Activated CD4-positive, alpha-beta T cell treated with anti-CD3 and anti-CD28 coated beads for 36 hours (primary cell): ENCODE data around the gene ARSK. TPM values are rescaled to one million over a fixed set of nuclear protein-coding genes. Genes with fewer than 3 reads are reported as not detected.

Experiments used
- ATAC-seq: fragments of 200-7000 bp; cut with Tn5 transposase; one replicate; pipeline ENCODE4 v1.10.0; 2021; ENCODE audit warnings: mild to moderate bottlenecking, moderate library complexity
- CTCF ChIA-PET: fragments of 350-600 bp; sonication (Branson Sonifier 250); formaldehyde crosslinking; loops from one replicate; lab custom pipeline; 2021; ENCODE audit warnings: antibody characterized with exemption; lab: Charles Lee
- POLR2A ChIA-PET: fragments of 350-600 bp; sonication (Branson Sonifier 250); formaldehyde crosslinking; loops from one replicate; lab custom pipeline; 2021; ENCODE audit warnings: antibody characterized with exemption, inconsistent platforms; lab: Charles Lee
- DNase-seq: peaks from one replicate; pipeline ENCODE4 v3.0.0-alpha.2; 2020
- H3K27ac Mint-ChIP-seq: one replicate; pipeline ENCODE4 v1.8.0; 2021; ENCODE audit warnings: mixed read lengths
- H3K27me3 Mint-ChIP-seq: one replicate; pipeline ENCODE4 v1.8.0; 2021; ENCODE audit warnings: mixed read lengths
- H3K36me3 Mint-ChIP-seq: one replicate; pipeline ENCODE4 v1.8.0; 2021; ENCODE audit warnings: low read depth, mixed read lengths
- H3K4me1 Mint-ChIP-seq: one replicate; pipeline ENCODE4 v1.8.0; 2021; ENCODE audit warnings: mixed read lengths
- H3K4me3 Mint-ChIP-seq: one replicate; pipeline ENCODE4 v1.8.0; 2021; ENCODE audit warnings: mild to moderate bottlenecking, moderate library complexity, mixed read lengths
- H3K9me3 Mint-ChIP-seq: one replicate; pipeline ENCODE4 v1.8.0; 2021; ENCODE audit warnings: low read depth, mixed read lengths
- intact Hi-C, 2 experiments: fragments of 100-400 bp; cut with DNase I in 1 of 2; cut with micrococcal nuclease in 1 of 2; formaldehyde crosslinking; loops; one replicate each; pipeline versions ENCODE4 v1.14.2 to v1.15.1; 2022 to 2024; cut with DNase I, micrococcal nuclease
- total RNA-seq, 2 experiments: library from RNA; stranded (reverse); gene quantifications; one replicate each; pipeline ENCODE4 v1.2.3, GENCODE V29; 2021

Gene ARSK, protein sequence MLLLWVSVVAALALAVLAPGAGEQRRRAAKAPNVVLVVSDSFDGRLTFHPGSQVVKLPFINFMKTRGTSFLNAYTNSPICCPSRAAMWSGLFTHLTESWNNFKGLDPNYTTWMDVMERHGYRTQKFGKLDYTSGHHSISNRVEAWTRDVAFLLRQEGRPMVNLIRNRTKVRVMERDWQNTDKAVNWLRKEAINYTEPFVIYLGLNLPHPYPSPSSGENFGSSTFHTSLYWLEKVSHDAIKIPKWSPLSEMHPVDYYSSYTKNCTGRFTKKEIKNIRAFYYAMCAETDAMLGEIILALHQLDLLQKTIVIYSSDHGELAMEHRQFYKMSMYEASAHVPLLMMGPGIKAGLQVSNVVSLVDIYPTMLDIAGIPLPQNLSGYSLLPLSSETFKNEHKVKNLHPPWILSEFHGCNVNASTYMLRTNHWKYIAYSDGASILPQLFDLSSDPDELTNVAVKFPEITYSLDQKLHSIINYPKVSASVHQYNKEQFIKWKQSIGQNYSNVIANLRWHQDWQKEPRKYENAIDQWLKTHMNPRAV
- total RNA-seq, result 1 to 10 TPM; 4.6 to 5.3 TPM

GRCh38 chr5:95554647-95555548 lies at the start of gene ARSK, which contains the start of gene SKIC3:
TSS of gene ARSK (plus strand) at chr5:95555101. CDS start at chr5:95555279, 178 bp downstream.
TSS of gene SKIC3 (minus strand) at chr5:95554977. CDS start at chr5:95547150, 7,827 bp downstream.
- Mint-ChIP-seq H3K9me3 (no peaks in the 10 kb centered on the region), H3K4me3 (peak within 1 kb of the TSS; percentile 88), H3K4me1 (peaks cover 37% of the 10 kb centered on the region), H3K27ac (peak within 1 kb of the TSS; percentile 90), H3K27me3 (no peaks in the 10 kb centered on the region), H3K36me3 (peaks cover 11% of the 10 kb centered on the region)
- peak; percentile 91 for ATAC-seq
- ChIA-PET CTCF (interaction anchor here (0.6 to 1.1 kb wide), 3 partner anchors 23 to 92 kb away, joined by 3 to 4 read pairs (median 3); partner anchors contain the start of gene RFESD), POLR2A (interaction anchor here (0.6 to 1.6 kb wide), 5 partner anchors 10 to 176 kb away, joined by 3 to 10 read pairs (median 3); partner anchors contain the start of genes RFESD and RHOBTB3)
- peak; percentile 92 for DNase-seq
- intact Hi-C loops, result loop anchor here (1.0 to 10.0 kb wide), 13 partner anchors 36 to 1630 kb away; partner anchors contain the start of genes GLRX (in 2 of the 2), ELL2 (in 1 of the 2), GPR150 (in 1 of the 2) and MCTP1 (in 1 of the 2)

DNA sequence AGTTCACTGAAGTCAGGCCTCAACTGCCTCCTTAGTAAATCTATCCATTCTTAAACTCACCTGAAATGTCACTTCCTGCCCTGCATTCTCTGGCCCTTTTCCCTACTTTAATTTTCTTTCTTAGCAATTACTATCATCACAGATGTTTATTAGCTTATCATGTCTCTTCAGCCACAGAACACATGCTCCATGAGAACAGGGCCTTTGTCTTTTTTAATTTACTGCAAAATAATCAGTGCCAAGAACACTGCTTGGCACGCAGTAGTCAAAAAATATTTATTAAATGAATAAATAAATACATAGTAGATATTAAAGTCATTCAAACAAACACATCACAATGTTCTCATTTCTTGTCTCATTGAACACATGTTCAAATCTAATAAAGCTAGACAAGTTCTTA lies 46.4 kb upstream of the ARSK start:
- intact Hi-C loops, result no loop called here
- CTCF ChIA-PET, result no interaction called here
- Mint-ChIP-seq H3K9me3 (no peaks in the 10 kb centered on the region), H3K4me3 (no peak overlapping the region), H3K27me3 (no peaks in the 10 kb centered on the region), H3K4me1 (no peaks in the 10 kb centered on the region), H3K27ac (no peak overlapping the region), H3K36me3 (peaks cover 42% of the 10 kb centered on the region)
- DNase-seq (no peak), ATAC-seq (no peak)
- POLR2A ChIA-PET, result no interaction called here

DNA sequence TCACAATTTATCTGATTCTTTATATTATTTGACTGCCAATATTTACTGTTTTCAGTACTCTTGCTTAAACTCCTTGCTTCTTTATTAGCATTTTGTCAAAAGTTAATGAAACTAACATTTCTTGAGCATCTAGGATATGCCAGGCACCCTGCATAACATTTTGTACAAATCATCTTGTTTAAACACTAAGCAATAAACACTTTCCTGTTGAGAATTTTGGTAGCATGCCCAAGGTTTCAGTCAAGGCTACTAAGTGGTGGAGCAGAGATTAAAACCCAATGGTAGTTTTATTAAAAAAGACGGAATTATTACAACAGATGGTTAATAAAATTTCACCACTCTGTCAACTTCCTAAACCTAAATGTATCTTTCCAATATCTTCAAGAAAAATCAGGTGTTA lies 43.3 kb upstream of the ARSK start:
- CTCF ChIA-PET, result no interaction called here
- intact Hi-C loops, result no loop called here
- no peak overlapping the region for H3K4me3 Mint-ChIP-seq
- H3K27me3 Mint-ChIP-seq, result no peaks in the 10 kb centered on the region
- POLR2A ChIA-PET, result no interaction called here
- no peak overlapping the region for H3K27ac Mint-ChIP-seq
- ATAC-seq (no peak), DNase-seq (no peak)
- H3K36me3 Mint-ChIP-seq, result peaks cover 55% of the 10 kb centered on the region
- no peaks in the 10 kb centered on the region for H3K9me3 Mint-ChIP-seq
- H3K4me1 Mint-ChIP-seq, result no peaks in the 10 kb centered on the region

DNA sequence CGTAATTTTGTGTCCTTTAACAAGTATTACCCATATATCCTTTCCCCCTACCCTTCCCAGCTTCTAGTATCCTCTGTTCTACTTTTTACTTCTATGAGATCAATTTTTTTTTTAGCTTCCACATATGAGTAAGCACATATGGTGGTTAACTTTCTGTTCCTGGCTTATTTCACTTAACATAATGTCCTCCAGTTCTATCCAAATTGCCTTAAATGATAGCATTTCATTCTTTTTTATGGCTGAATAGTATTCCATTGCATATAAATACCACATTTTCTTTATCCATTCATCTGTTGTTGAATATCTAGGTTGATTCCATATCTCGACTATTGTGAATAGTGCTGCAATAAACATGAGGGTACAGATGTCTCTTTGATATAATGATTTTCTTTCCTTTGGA lies 36.5 kb upstream of the ARSK start:
- POLR2A ChIA-PET, result no interaction called here
- Mint-ChIP-seq H3K4me1 (no peaks in the 10 kb centered on the region), H3K36me3 (peaks cover 49% of the 10 kb centered on the region), H3K4me3 (no peak overlapping the region), H3K27ac (no peak overlapping the region), H3K9me3 (no peaks in the 10 kb centered on the region), H3K27me3 (no peaks in the 10 kb centered on the region)
- CTCF ChIA-PET, result no interaction called here
- ATAC-seq (no peak), DNase-seq (no peak)
- intact Hi-C loops, result no loop called here

- H3K4me1 Mint-ChIP-seq, result no peaks in the 10 kb centered on the region
- POLR2A ChIA-PET, result no interaction called here
- H3K4me3 Mint-ChIP-seq, result no peak overlapping the region
- intact Hi-C loops, result no loop called here
- H3K27me3 Mint-ChIP-seq, result no peaks in the 10 kb centered on the region
- H3K36me3 Mint-ChIP-seq, result peaks cover 46% of the 10 kb centered on the region
- H3K9me3 Mint-ChIP-seq, result no peaks in the 10 kb centered on the region
- no peak for ATAC-seq
- CTCF ChIA-PET, result no interaction called here
- DNase-seq, result no peak
- H3K27ac Mint-ChIP-seq, result no peak overlapping the region
Observed at GRCh38 chr5:95519151-95519550, 35.8 kb upstream of the ARSK start.

GRCh38 chr5:95519681-95520080 lies 35.2 kb upstream of the ARSK start:
- ChIA-PET POLR2A (no interaction called here), CTCF (interaction anchor here (0.6 kb wide), 1 partner anchor 402 kb away, joined by 3 read pairs; no protein-coding TSS in a partner anchor)
- Mint-ChIP-seq H3K4me1 (no peaks in the 10 kb centered on the region), H3K27ac (no peak overlapping the region), H3K27me3 (no peaks in the 10 kb centered on the region), H3K9me3 (no peaks in the 10 kb centered on the region), H3K36me3 (peaks cover 45% of the 10 kb centered on the region), H3K4me3 (no peak overlapping the region)
- intact Hi-C loops, result no loop called here
- DNase-seq (no peak), ATAC-seq (no peak)

- Mint-ChIP-seq H3K36me3 (peaks cover 41% of the 10 kb centered on the region), H3K9me3 (no peaks in the 10 kb centered on the region), H3K4me3 (no peak overlapping the region)
Observed at GRCh38 chr5:95520206-95520605, 34.7 kb upstream of the ARSK start.

GRCh38 chr5:95524423-95524822 lies 30.5 kb upstream of the ARSK start:
- H3K4me3 Mint-ChIP-seq, result no peak overlapping the region
- no peaks in the 10 kb centered on the region for H3K9me3 Mint-ChIP-seq
- ATAC-seq, result no peak
- peaks cover 3% of the 10 kb centered on the region for H3K4me1 Mint-ChIP-seq
- DNase-seq, result no peak
- H3K36me3 Mint-ChIP-seq, result peaks cover 45% of the 10 kb centered on the region
- ChIA-PET CTCF (interaction anchor here (0.6 kb wide), 1 partner anchor 120 kb away, joined by 3 read pairs; no protein-coding TSS in a partner anchor), POLR2A (no interaction called here)
- intact Hi-C loops, result no loop called here
- H3K27ac Mint-ChIP-seq, result no peak overlapping the region
- H3K27me3 Mint-ChIP-seq, result no peaks in the 10 kb centered on the region

More at GRCh38 chr5:95520206-95520605, 34.7 kb upstream of the ARSK start:
- Mint-ChIP-seq H3K4me1 (no peaks in the 10 kb centered on the region), H3K27ac (no peak overlapping the region), H3K27me3 (no peaks in the 10 kb centered on the region)
- ATAC-seq (no peak), DNase-seq (no peak)
- intact Hi-C loops, result no loop called here
- ChIA-PET POLR2A (no interaction called here), CTCF (interaction anchor here (0.6 kb wide), 1 partner anchor 402 kb away, joined by 3 read pairs; no protein-coding TSS in a partner anchor)

DNA sequence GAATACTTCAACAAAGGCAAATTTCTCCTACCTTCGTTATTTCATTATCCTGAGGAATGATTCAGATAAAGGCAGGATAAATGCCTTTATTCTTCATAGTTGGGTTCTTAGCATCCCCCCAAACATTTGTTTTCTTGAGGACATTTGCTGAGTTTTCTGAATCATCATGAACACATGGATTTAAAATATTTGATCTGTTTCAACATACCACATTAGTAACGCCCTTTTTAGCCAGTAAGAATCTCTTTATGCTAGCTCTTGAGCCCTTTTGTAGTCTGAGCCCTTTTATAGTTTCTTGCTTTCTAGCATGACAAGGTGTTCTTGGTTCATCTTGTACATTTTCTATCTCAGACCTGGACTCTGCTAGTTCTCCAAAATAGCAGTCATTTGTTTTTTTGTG lies 28.0 kb upstream of the ARSK start:
- ChIA-PET CTCF (no interaction called here), POLR2A (no interaction called here)
- H3K4me3 Mint-ChIP-seq, result no peak overlapping the region
- ATAC-seq (no peak), DNase-seq (no peak)
- H3K4me1 Mint-ChIP-seq, result peaks cover 3% of the 10 kb centered on the region
- H3K27ac Mint-ChIP-seq, result no peak overlapping the region
- H3K9me3 Mint-ChIP-seq, result no peaks in the 10 kb centered on the region
- no peaks in the 10 kb centered on the region for H3K27me3 Mint-ChIP-seq
- peaks cover 38% of the 10 kb centered on the region for H3K36me3 Mint-ChIP-seq
- intact Hi-C loops, result no loop called here

GRCh38 chr5:95528565-95528964 lies 26.3 kb upstream of the ARSK start:
- ChIA-PET CTCF (interaction anchor here (1.2 kb wide), 1 partner anchor 14 kb away, joined by 4 read pairs; no protein-coding TSS in a partner anchor), POLR2A (no interaction called here)
- ATAC-seq, result no peak
- no peaks in the 10 kb centered on the region for H3K27me3 Mint-ChIP-seq
- no peak for DNase-seq
- H3K9me3 Mint-ChIP-seq, result no peaks in the 10 kb centered on the region
- peaks cover 9% of the 10 kb centered on the region for H3K4me1 Mint-ChIP-seq
- no peak overlapping the region for H3K27ac Mint-ChIP-seq
- intact Hi-C loops, result loop anchor here in 1 of 2 experiments (1.0 kb wide), 1 partner anchor 11 kb away; no protein-coding TSS in a partner anchor
- H3K4me3 Mint-ChIP-seq, result no peak overlapping the region
- peaks cover 45% of the 10 kb centered on the region for H3K36me3 Mint-ChIP-seq

DNA sequence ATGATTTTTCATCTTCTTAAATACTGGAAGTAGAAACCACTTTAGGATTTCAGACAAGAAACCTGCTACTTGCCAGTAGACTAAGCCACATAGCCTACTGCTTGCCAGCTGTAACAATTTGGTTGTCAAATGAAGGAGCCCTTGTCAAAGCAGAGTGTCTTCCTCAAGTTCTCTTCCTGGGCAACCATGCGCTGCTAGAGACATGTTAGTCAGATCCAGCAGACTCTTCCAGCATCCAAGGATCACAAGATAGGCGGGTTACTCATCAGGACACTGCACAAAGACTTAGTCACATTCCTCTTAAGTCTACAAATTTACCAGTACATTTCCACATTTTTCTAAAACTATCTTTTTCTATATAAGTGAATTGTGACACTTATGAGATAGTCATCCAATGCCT lies 24.5 kb upstream of the ARSK start:
- CTCF ChIA-PET, result no interaction called here
- H3K27me3 Mint-ChIP-seq, result no peaks in the 10 kb centered on the region
- H3K27ac Mint-ChIP-seq, result no peak overlapping the region
- DNase-seq (no peak), ATAC-seq (no peak)
- POLR2A ChIA-PET, result no interaction called here
- no peak overlapping the region for H3K4me3 Mint-ChIP-seq
- H3K36me3 Mint-ChIP-seq, result peaks cover 57% of the 10 kb centered on the region
- H3K4me1 Mint-ChIP-seq, result peaks cover 19% of the 10 kb centered on the region
- intact Hi-C loops, result no loop called here
- no peaks in the 10 kb centered on the region for H3K9me3 Mint-ChIP-seq
